GM12875 (cell line): ENCODE measurements around the gene NR6A1.

Experiments
- H3K4me3 ChIP-seq: one replicate; pipeline ENCODE4 v1.5.1; 2011; ENCODE audit warnings: low read depth, low read length, control low read depth
- CTCF ChIP-seq: IDR thresholded peaks from 2 replicates; pipeline ENCODE4 v1.5.1; 2011; ENCODE audit warnings: low read depth, mild to moderate bottlenecking, control low read depth, inconsistent platforms, low read length, moderate library complexity, borderline replicate concordance; ENCODE audit not compliant: insufficient read depth

The NR6A1 gene

GRCh38 chr9:124758061-124758460, 13.1 kb downstream of the NR6A1 start:
- no peak overlapping the region for H3K4me3 ChIP-seq
- no peak for TF ChIP-seq CTCF

- no peak overlapping the region for H3K4me3 ChIP-seq
- TF ChIP-seq CTCF: no peak
Observed at GRCh38 chr9:124757616-124758015, 13.5 kb downstream of the NR6A1 start.

DNA sequence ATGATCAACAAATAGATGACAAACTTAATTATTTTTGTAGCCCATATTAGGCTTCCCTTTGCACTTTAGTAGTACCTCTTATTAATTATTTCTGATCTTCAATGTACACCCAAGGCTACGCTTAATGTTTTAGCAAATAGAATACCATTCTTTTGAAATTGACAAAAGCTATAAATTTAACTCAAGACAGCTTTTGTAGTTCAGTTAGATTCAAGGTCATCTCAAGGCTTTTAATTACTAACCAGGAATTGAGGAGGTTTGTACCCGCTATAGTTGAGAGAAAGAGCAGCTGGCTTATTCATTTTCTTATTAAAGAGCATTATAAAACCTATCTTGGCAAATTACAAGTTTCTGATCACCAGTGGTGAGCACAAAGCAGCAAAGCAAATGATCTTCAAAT, 15.1 kb downstream of the NR6A1 start:
- no peak for TF ChIP-seq CTCF

DNA sequence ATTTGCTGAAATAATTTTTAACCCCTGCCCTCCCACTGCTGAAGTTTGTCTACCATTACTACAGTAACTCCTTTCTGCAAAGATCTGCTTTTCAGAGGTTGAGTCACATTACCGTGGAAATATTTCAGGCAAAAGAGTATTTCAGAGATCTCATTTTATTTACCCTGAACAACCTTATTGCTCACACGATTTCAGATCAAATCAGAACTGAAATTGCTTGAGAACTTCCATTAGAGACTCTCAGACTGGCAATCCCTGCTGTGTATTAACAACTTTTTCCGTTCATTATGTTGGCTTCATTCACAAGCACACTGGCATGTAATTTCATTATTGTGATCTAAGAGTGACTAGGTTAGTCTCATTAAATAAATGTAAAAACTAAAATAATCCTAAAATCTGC, 16.1 kb downstream of the NR6A1 start:
- no peak overlapping the region for H3K4me3 ChIP-seq
- no peak for TF ChIP-seq CTCF

More for the DNA sequence above, 15.1 kb downstream of the NR6A1 start:
- H3K4me3 ChIP-seq: no peak overlapping the region

- no peak overlapping the region for H3K4me3 ChIP-seq
- peak; percentile 13; the same call in 1 of the 2 replicates for TF ChIP-seq CTCF
Observed at GRCh38 chr9:124754289-124754688, 16.8 kb downstream of the NR6A1 start.

- no peak for TF ChIP-seq CTCF
- H3K4me3 ChIP-seq: no peak overlapping the region
Observed at GRCh38 chr9:124752967-124753366, 18.1 kb downstream of the NR6A1 start.

DNA sequence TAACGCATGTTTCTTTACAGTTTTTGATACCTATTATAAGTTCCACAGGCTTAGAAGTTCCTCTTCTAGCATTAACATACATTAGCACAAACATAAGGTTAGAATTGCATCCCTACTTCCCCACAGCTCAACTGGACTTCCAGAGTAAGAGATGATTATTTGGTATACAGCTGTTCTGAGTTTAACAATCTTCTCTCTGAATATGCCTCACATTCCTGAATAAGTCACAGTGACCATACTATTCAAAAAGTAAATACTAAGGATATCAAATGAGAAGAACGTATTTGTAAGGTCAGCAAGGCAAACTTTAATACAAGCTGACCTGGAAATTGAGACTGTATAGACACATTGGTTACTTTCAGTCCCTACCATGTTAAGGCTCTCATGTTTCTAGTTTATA, 21.3 kb downstream of the NR6A1 start:
- H3K4me3 ChIP-seq: no peak overlapping the region
- TF ChIP-seq CTCF: no peak
